Peyer's patch (tissue), 4 donors: ENCODE results near the gene ATP5PB.

Experiments
- CTCF ChIP-seq, 6 experiments: fragments of 450-650 bp in 4 of 6; fragments of 200-600 bp in 2 of 6; sonication (generic) in 1 of 6; IDR thresholded peaks; one replicate each; pipeline ENCODE4 v1.5.1; 2017 to 2019; ENCODE audit warnings: antibody characterized with exemption in 6 of 6, mild to moderate bottlenecking in 3 of 6, moderate library complexity in 1 of 6
- POLR2A ChIP-seq, 2 donors: fragments of 450-650 bp; IDR thresholded peaks; one replicate each; pipeline ENCODE4 v1.5.1; 2017; ENCODE audit warnings: antibody characterized with exemption in 2 of 2, mild to moderate bottlenecking in 2 of 2, moderate library complexity in 2 of 2

- no peak for TF ChIP-seq CTCF (IDR thresholded peaks at IDR 0.05)
- TF ChIP-seq POLR2A (IDR thresholded peaks at IDR 0.05) = no peak
These were observed 42.0 kb upstream of the ATP5PB start for GRCh38 chr1:111407301-111407700.
